Heart left ventricle (tissue), 16 donors: ENCODE results near the gene ARPC2. TPM values are rescaled to one million over a fixed set of nuclear protein-coding genes. Genes with fewer than 3 reads are reported as not detected.

Experiments
- ATAC-seq, 4 donors: fragments of 200-7000 bp; cut with Tn5 transposase; one replicate each; pipeline ENCODE4 v1.9.1; 2020 to 2022; ENCODE audit warnings: moderate library complexity in 4 of 4, mild to moderate bottlenecking in 3 of 4, moderate number of reproducible peaks in 1 of 4
- DNase-seq, 5 donors: peaks; one replicate each; pipeline ENCODE4 v3.0.0-alpha.2; 2020
- H3K27ac ChIP-seq, 12 donors: fragments of 200-600 bp; sonication (generic) in 4 of 12; one replicate each; pipeline versions ENCODE4 v1.5.0 to v1.8.0; 2016 to 2022; ENCODE audit warnings: mild to moderate bottlenecking in 2 of 12
- H3K27me3 ChIP-seq, 9 donors: fragments of 200-600 bp; sonication (generic) in 2 of 9; one replicate each; pipeline versions ENCODE4 v1.5.1 to v1.8.0; 2016 to 2022; ENCODE audit warnings: mild to moderate bottlenecking in 3 of 9
- H3K36me3 ChIP-seq, 9 donors: fragments of 200-600 bp; sonication (generic) in 2 of 9; one replicate each; pipeline versions ENCODE4 v1.5.0 to v1.8.0; 2018 to 2022; ENCODE audit warnings: mild to moderate bottlenecking in 2 of 9
- H3K4me1 ChIP-seq, 12 donors: fragments of 200-600 bp; sonication (generic) in 4 of 12; one replicate each; pipeline versions ENCODE4 v1.5.0 to v1.8.0; 2016 to 2022; ENCODE audit warnings: mild to moderate bottlenecking in 3 of 12
- H3K4me3 ChIP-seq, 12 donors: fragments of 200-600 bp; sonication (generic) in 4 of 12; one replicate each; pipeline versions ENCODE4 v1.5.0 to v1.8.0; 2017 to 2022; ENCODE audit warnings: mild to moderate bottlenecking in 9 of 12, moderate library complexity in 4 of 12
- H3K9me3 ChIP-seq, 12 donors: fragments of 200-600 bp; sonication (generic) in 4 of 12; one replicate each; pipeline versions ENCODE4 v1.5.0 to v1.8.0; 2016 to 2022; ENCODE audit warnings: mild to moderate bottlenecking in 1 of 12
- POLR2A ChIP-seq, 2 donors: fragments of 450-650 bp; IDR thresholded peaks; one replicate each; pipeline ENCODE4 v1.6.1; 2017; ENCODE audit warnings: antibody characterized with exemption in 2 of 2, mild to moderate bottlenecking in 2 of 2, moderate library complexity in 2 of 2
- WGBS, 4 donors: extraction: QIAGEN DNeasy Blood & Tissue Kit in 2 of 4; methylation state at CpG; one replicate each; pipeline versions ENCODE4 v1.1.5 to v1.1.7; 2013 to 2018; 5-methylcytosine and 5-hydroxymethylcytosine counted together
- intact Hi-C, 10 donors: fragments of 100-400 bp; cut with DNase I; formaldehyde crosslinking; loops; one replicate each; pipeline versions ENCODE4 v1.11.1 to v1.14.2; 2022
- long read RNA-seq, 3 donors: library from polyadenylated mRNA; unstranded; transcript quantifications; one replicate each; pipeline ENCODE4 v2.0.0, GENCODE V29; 2020 to 2021
- polyA plus RNA-seq, 2 donors: library from polyadenylated mRNA; stranded (reverse); fragments of 200-250 nt; gene quantifications; one replicate each; pipeline ENCODE4 v1.2.3, GENCODE V29; 2013
- total RNA-seq, 9 donors: library from RNA; depleted of rRNA in 2 of 9; stranded (reverse); fragments of >200 nt in 2 of 9; fragmentation: NEBNext Ultra II Directional in 3 of 9; extraction: Animal tissue kit (Norgen Biotek cat#: 25700) in 3 of 9; gene quantifications; one replicate each; pipeline versions ENCODE4 v1.1.0 to v1.2.4, GENCODE V29; 2016 to 2023
- TF ChIP-seq, protein P1 (sequence below), 12 donors: fragments of 200-600 bp; sonication (generic) in 4 of 12; IDR thresholded peaks; one replicate each; pipeline versions ENCODE4 v1.5.0 to v1.8.0; 2018 to 2022; ENCODE audit warnings: antibody characterized with exemption in 12 of 12, mild to moderate bottlenecking in 5 of 12
- donor health status: ischemic (EF 13 %, LVEDD 7.1; RV severe dilation, severe dysfunction).
- donor health status: healthy with polysubstance abuse.
- donor health status: DM: no; HTN: yes; CAD: no.
- donor health status: DM: no; HTN: no; CAD: no.
- donor health status: ischemic (EF 25% LVEDD 6.9; RV normal size, moderate dysfunction).
- donor health status: ischemic (EF 25% LVEDD 5.7; RV mildly dilated, moderate dysfunction).
- donor health status: healthy.
- donor health status: DM: yes; HTN: yes; CAD: no.
- donor health status: ischemic (EF 35%, LVEDD 5.7; RV mildly dilated, moderate dysfunction).
- donor health status: nonischemic (EF 11% LVEDD 7.7; RV severe dilation, severe dysfunction).
- donor health status: DM: yes; HTN: yes; CAD: no.
- donor health status: PGD.
- donor health status: ischemic (EF 29% LVEDD 5.4; RV normal size, mild dysfunction).
- donor health status: nonischemic (EF 23%, LVEDD 6.1; RV moderate dilation, normal function).

Gene ARPC2
- total RNA-seq, result 100 to 1,000 TPM; 126 to 278 (median 139) TPM
- 100 to 1,000 TPM in 1 of 2 donors, 10 to 100 TPM in 1; 64.9 to 223 TPM for polyA plus RNA-seq
- long read RNA-seq, donor 1, transcript ARPC2-202 (11 exons, 1,505 nt), result major isoform, 198 of 243 reads
- long read RNA-seq, donor 1, partial matches to known transcripts, result 27 of 243 reads
- long read RNA-seq, donor 1, other reads (novel, unspliced or antisense), result 10 of 243 reads
- long read RNA-seq, donor 2, transcript ARPC2-201 (10 exons, 1,605 nt), result minor isoform, 16 of 589 reads
- long read RNA-seq, donor 2, transcript ARPC2-202 (11 exons, 1,505 nt), result major isoform, 504 of 589 reads
- long read RNA-seq, donor 2, partial matches to known transcripts, result 47 of 589 reads
- long read RNA-seq, donor 2, other reads (novel, unspliced or antisense), result 20 of 589 reads
- long read RNA-seq, donor 3, transcript ARPC2-209 (7 exons, 2,226 nt), result minor isoform, 5 of 255 reads
- long read RNA-seq, donor 3, transcript ARPC2-202 (11 exons, 1,505 nt), result major isoform, 213 of 255 reads
- long read RNA-seq, donor 3, partial matches to known transcripts, result 26 of 255 reads
- long read RNA-seq, donor 3, other reads (novel, unspliced or antisense), result 6 of 255 reads

DNA sequence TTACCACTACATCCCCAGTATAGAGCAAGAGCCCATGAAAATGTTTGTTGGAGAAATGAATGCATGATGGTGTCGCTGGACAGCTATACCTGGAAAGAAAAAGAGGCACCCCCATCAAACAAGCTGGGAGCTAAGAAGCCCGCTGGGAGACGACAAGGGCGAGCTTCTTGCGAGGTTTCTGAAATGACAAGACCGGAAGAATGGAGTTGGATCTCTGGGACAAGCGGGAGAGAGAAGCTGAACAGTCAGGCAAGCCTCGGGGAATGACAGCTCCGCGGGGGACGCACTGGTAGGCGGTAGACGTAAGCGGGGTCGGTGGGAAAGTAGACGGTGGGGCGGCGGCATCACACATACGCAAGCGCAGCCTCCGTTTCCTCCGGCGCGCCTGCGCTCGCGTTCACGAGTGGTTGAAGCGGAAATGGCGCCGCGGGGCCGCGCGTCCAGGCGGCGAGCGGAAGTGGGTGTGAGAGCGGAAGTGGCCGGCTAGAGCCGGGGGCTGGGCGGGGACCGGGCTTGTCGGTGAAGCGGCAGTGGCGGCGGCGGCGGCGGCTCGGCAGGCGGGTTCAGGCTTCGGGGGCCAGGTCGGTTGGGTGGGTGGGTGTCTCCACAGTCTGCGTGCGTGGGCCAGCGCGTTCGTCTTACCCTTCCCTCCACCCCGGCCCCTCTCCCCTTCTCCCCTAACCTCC lies at the start of gene ARPC2:
ARPC2 (plus strand) TSS at position 516 of the 686 bp plus-strand sequence. CDS start 282 bp downstream, outside the sequence.
- no peaks in the 10 kb centered on the region for H3K9me3 ChIP-seq
- 0 to 1% (median 1%) methylated on average over 50 to 60 of the region's 60 CpGs for WGBS, 4 donors
- peak within 1 kb of the TSS; percentile 62 to 99 (median 96) for H3K4me3 ChIP-seq
- intact Hi-C loops, result loop anchor here in 5 of 10 donors (1.0 to 10.0 kb wide), 7 partner anchors 40 to 180 kb away; partner anchors contain the start of genes AAMP (in 1 of the 5), CTDSP1 (in 1 of the 5), GPBAR1 (in 1 of the 5) and PNKD (in 1 of the 5)
- H3K27ac ChIP-seq, result peak within 1 kb of the TSS; percentile 84 to 98 (median 96)
- DNase-seq (peak; percentile 96 to 97 (median 97)), ATAC-seq (peak; percentile 92 to 98 (median 98))
- H3K4me1 ChIP-seq, result peaks cover 0 to 55% (median 39%) of the 10 kb centered on the region in 12 donors
- TF ChIP-seq POLR2A (IDR thresholded peaks at IDR 0.05), result peak in 1 of 2 donors; percentile 85
- TF ChIP-seq, protein P1, sequence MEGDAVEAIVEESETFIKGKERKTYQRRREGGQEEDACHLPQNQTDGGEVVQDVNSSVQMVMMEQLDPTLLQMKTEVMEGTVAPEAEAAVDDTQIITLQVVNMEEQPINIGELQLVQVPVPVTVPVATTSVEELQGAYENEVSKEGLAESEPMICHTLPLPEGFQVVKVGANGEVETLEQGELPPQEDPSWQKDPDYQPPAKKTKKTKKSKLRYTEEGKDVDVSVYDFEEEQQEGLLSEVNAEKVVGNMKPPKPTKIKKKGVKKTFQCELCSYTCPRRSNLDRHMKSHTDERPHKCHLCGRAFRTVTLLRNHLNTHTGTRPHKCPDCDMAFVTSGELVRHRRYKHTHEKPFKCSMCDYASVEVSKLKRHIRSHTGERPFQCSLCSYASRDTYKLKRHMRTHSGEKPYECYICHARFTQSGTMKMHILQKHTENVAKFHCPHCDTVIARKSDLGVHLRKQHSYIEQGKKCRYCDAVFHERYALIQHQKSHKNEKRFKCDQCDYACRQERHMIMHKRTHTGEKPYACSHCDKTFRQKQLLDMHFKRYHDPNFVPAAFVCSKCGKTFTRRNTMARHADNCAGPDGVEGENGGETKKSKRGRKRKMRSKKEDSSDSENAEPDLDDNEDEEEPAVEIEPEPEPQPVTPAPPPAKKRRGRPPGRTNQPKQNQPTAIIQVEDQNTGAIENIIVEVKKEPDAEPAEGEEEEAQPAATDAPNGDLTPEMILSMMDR (IDR thresholded peaks at IDR 0.05), result peak in 1 of 12 donors; percentile 10
- no peaks in the 10 kb centered on the region for H3K27me3 ChIP-seq
- H3K36me3 ChIP-seq, result peaks cover 0 to 30% (median 1%) of the 10 kb centered on the region in 9 donors

DNA sequence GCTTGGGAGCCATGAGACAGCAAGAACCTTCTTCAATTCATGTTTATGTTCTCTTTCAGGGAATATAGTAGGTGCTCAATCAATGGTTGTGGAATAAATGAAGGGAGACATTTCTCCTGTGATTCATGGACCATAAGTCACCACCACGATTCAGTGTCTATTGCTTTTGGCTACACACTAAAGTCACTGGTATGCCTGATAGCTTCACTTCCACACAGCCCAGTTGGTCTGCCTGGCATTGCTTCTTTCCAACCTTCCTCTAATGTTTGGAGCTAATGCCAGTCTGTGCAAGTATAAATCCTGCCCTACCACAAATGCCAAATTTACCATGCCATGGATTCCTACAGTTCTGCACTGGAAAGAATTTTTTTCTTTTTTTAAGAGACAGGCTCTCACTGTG lies 49.0 kb upstream of the ARPC2 start:
- Histone ChIP-seq H3K27ac (no peak overlapping the region), H3K9me3 (no peaks in the 10 kb centered on the region), H3K27me3 (peaks cover 0 to 9% (median 0%) of the 10 kb centered on the region in 9 donors), H3K4me3 (no peak overlapping the region), H3K36me3 (no peaks in the 10 kb centered on the region), H3K4me1 (peaks cover 0 to 12% (median 0%) of the 10 kb centered on the region in 12 donors)
- no peak for TF ChIP-seq POLR2A (IDR thresholded peaks at IDR 0.05)
- TF ChIP-seq, protein P1 (IDR thresholded peaks at IDR 0.05), result no peak
- intact Hi-C loops, result no loop called here
- DNase-seq (no peak), ATAC-seq (no peak)
- WGBS, 4 donors, result 64 to 83% (median 69%) methylated on average over 1 of the region's 1 CpG

DNA sequence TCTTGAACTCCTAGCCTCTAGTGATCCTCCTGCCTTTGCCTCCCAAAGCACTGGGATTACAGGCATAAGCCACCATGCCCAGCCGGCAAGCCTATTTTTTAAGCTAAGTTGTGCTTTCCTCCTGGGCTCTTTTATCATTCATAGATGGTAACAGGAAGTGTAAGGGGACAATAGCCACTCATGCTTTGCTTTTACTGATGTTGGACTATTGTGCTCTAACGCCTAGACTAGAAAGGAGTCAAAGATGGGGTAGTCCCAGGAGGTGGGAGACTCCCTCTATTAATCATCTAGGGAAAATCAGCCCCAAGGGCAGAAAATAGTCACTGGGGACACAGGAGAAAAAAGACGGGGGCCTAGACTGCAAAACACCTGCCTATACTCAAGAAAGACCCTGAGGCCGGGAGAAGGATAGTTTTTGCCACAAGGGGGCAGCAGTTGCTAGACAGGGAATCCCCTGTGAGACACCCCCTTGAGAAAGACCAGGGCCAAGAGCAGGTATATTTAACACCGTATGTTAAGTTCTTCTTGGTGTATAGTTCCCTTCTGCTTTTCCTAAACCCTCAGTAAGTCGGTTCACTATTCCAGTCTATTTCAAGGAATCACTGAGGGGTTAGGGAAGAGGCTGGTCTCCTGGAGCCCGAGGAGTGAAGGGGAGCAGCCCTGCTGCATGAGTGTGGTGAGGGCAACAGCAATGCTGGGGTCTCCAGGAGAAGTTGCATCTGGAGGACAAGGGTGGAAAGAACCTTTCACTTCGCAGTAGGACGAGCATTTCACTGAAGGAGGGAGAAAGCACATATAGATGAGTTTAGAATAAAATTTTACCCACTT lies 48.1 kb upstream of the ARPC2 start:
- TF ChIP-seq, protein P1 (IDR thresholded peaks at IDR 0.05), result peak; percentile 48 to 78 (median 64)
- TF ChIP-seq POLR2A (IDR thresholded peaks at IDR 0.05), result no peak
- intact Hi-C loops, result no loop called here
- ATAC-seq (peak in 3 of 4 donors; percentile 39 to 52 (median 51)), DNase-seq (peak in 4 of 5 donors; percentile 27 to 43 (median 33))
- Histone ChIP-seq H3K9me3 (no peaks in the 10 kb centered on the region), H3K36me3 (no peaks in the 10 kb centered on the region), H3K27ac (no peak overlapping the region), H3K4me3 (no peak overlapping the region), H3K27me3 (peaks cover 0 to 8% (median 0%) of the 10 kb centered on the region in 9 donors), H3K4me1 (peaks cover 0 to 12% (median 0%) of the 10 kb centered on the region in 12 donors)
- 42 to 51% (median 43%) methylated on average over 9 of the region's 9 CpGs for WGBS, 4 donors
